Upper lobe of left lung (tissue), 4 donors: ENCODE results near the gene INPP5K.

Experiments used
- CTCF ChIP-seq, 6 experiments: fragments of 450-650 bp in 4 of 6; fragments of 200-600 bp in 2 of 6; sonication (generic) in 2 of 6; IDR thresholded peaks; one replicate each; pipeline ENCODE4 v1.5.1; 2016 to 2019; ENCODE audit warnings: antibody characterized with exemption in 6 of 6
- EP300 ChIP-seq, 4 donors: sonication (generic); formaldehyde crosslinking; IDR thresholded peaks; one replicate each; pipeline ENCODE4 v1.5.1; 2017; ENCODE audit warnings: antibody characterized with exemption in 4 of 4, control low read depth in 2 of 4

GRCh38 chr17:1462164-1463112 lies 54.0 kb downstream of the INPP5K start:
- no peak for TF ChIP-seq CTCF (IDR thresholded peaks at IDR 0.05)
- no peak for TF ChIP-seq EP300 (IDR thresholded peaks at IDR 0.05)
